IPS-NIHi7 (cell line): ENCODE data around the gene SP140L.
"Not testable (repeated sequence)": the region's sequence is repeated elsewhere in the genome, so short reads cannot be mapped to it uniquely, and the experiment has no call there.

Source experiments
- DNase-seq: peaks from one replicate; pipeline ENCODE4 v3.0.0; 2012; ENCODE audit warnings: mixed read lengths; ENCODE audit errors: extremely low spot score

Gene SP140L

GRCh38 chr2:230418341-230419016 is 91.5 kb downstream of the SP140L start:
- DNase-seq = no peak

DNA sequence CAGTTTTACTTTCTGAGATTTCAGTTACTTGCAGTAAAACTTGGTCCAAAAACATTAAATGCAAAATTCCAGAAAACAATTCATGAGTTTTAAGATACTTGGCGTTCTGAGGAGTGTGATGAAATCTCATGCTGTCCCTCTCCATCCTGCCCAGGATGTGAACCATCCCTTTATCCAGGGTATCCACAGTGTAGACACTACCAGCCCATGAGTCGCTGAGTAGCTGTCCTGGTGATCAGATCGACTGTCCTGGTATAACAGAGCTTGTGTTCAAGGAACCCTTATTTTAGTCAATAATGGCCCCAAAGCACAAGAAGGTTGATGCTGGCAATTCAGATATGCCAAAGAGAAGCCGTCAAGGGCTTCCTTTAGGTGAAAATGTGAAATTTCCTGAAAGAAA is 92.2 kb downstream of the SP140L start:
- DNase-seq = no peak

DNA sequence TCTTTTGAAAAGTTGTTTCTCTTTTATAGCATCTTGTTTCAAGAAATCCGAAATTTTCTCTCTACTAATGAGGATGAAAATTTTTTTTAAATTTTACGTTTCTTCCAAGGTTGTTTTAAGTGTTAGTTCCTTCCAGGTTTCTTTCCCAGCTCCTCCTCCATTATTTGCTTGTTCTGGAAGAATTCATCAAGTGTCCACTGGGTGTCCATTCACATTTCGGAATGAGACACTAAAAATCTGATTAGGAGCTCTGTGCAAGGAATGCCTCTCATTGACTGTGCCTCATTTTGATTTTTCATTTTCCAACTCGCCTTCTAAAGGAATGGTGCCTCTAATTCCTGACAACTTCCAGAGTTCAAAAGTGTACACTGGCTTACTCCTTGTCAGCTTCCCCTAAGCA is 95.2 kb downstream of the SP140L start:
- DNase-seq = no peak

DNA sequence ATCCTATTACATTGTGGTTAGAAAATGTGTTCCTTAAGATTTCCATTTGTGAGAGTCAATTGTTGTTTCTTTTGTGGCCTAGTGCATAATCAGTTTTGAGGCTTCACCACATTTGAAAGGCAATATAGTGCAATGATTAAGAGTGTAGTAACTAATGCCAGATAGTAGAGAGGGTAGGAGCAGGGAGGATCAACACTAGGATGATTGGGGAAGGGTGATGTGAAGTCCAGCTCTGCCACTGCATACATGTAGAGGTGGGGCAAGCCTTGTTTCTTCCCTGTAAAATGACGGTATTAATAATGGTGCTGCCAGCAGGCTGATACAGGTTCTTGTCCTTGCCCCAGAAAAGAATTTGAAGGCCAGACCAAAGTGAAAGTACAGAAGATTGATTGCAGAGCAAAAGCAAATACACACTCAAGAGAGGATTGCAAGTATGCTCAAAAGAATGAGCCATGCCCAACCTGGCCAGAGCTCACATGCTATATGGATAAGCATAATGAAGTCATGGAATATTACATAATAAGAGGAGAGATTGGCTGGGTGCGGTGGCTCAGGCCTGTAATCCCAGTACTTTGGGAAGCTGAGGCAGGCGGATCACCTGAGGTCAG is 97.0 kb downstream of the SP140L start:
- no peak for DNase-seq

DNA sequence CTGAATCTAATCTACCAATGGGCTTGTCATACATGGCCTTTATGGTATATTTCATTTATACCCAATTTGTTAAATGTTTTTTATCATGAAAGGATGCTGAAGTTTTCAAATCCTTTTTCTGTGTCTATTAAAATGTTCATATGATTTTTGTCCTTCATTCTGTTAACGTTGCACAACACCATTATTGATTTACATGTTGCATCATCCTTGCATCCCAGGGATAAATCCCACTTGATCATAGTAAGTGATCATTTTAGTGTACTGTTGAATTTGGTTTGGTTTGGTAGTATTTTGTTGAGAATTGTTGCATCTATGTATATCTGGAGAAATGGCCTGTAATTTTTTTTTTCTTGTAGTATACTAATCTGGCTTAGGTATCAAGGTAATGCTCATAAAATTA is 98.4 kb downstream of the SP140L start:
- no peak for DNase-seq

- DNase-seq = no peak
These were observed 102.5 kb downstream of the SP140L start for GRCh38 chr2:230429513-230429912.

GRCh38 chr2:230430957-230431910 is 104.2 kb downstream of the SP140L start:
- no peak for DNase-seq

DNA sequence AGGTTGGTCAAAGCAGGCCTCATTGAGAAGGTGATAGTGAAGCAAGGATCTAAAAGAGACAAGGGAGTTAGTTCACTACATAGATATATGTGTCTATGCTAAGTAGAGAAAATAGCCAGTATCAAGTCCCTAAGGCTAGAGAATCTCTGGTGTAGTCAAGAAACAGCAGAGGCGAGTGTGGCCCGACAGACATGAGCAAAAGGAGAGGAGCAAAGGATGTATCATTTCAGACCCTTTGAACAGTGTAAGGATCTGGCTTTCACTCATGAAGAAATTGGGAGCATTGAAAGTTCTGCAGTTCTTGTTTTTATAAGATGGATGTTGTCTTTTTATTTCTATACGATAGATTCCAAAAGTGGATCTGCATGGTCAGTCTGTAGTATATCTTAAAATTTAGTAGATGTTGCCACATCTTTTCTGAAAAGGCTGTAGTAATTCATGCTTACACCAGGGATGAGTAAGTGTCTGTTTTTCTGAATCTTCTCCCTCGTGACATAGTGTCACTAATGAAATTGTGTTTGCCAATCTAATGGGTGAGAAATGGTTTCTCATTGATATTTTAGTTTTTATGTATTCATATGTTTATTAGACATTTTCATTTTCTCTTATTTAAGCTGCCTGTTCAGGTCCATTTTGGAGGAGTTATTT is 107.8 kb downstream of the SP140L start:
- no peak for DNase-seq

- no peak for DNase-seq
These were observed 108.4 kb downstream of the SP140L start for GRCh38 chr2:230435431-230435830.

DNA sequence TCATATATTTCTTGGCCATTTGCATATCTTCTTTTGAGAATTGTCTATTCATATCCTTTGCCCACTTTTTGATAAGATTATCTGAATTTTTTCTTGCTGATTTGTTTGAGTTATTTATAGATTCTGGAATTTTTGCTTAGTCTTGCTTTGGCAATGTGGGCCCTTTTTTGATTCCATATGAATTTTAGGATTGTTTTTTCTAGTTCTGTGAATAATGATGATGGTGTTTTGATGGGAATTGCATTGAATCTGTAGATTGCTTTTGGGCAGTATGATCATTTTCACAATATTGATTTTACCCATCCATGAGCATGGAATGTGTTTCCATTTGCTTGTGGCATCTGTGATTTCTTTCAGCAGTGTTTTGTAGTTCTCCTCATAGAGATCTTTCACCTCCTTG is 112.1 kb downstream of the SP140L start:
- DNase-seq = not testable (repeated sequence)

GRCh38 chr2:230439590-230439989 is 112.6 kb downstream of the SP140L start:
- no peak for DNase-seq

DNA sequence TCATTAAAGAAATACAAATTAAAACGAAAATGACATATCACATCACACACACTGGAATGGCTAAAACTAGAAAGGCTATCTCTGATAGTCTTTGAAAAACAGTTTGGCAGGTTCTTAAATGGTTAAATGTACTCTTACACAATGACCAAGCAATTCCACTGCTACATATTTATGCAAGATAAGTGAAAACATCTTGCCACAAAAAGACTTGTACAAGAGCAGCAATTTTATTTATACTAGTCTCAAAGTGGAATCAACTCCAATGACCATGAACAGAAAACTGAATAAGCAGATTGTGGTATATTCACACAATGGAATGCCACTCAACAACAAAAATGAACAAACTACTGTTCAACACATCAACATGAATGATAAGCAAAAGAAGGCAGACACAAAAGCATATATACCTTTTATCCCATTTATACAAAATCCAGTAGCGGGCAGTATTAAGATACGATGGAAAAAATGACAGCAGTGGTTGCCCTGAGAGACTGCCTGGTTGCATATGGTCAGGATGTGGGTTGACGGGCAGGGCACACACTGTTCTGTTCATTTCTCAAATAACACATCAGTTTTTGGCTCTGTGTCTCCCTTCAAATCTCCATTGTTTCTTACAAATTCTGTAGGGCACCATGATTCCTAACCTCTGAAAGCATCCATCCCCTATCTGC is 114.4 kb downstream of the SP140L start:
- no peak for DNase-seq

DNA sequence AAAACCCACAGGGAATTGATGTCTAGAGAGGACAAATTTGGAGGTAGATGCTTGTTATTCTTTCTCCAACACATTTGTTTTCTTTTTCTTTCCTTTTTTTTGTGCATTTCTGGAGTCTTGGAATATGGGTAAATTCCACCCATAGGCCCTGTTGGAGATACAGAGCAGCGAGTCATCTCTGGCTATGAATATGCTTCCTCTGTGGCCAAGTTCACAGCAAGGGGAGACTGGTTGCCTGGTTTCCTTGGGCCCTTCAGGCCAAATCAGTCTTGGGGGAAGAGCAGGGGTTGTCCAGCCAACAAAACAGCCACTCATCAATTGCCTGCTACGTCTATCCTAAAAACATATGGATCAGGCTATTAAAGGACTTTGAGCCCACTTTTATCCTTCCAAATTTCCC is 116.5 kb downstream of the SP140L start:
- no peak for DNase-seq

DNA sequence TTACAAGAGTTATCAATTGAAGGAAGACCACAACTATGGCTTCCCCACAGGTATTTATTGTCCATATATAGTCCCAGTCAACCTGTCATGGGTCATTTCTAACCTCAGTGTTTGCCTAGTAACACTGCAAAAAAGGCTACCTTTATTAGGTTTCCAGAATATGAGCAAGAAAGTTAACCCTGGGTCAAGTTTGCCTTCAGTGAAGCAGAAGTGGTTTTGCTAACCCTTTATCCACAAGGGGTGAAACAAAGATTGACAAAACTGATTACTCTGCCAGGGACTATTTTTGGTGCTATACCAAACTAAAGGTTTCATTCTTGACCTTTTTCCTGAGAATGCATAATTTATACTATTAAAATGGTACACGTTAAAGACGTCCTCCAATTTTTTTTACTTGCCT is 117.8 kb downstream of the SP140L start:
- no peak for DNase-seq

DNA sequence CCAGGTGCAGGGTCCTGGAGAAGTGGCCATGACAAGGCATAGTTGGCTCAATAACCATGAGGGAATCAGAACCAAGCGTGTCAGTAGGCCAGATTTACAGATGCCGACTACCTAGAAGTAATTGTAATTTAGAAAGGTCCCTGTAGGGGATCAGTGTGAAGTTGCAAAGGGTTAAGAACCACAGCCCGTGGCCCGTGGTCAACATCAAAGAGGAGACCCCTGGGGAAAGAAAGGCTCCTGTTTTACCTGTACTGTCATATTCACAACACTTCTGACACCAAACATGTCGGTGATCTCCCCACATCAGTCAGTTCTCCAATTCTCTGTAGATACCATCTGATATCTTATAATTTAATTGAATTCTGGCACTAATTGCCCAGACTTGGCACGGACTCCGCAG is 120.0 kb downstream of the SP140L start:
- no peak for DNase-seq

DNA sequence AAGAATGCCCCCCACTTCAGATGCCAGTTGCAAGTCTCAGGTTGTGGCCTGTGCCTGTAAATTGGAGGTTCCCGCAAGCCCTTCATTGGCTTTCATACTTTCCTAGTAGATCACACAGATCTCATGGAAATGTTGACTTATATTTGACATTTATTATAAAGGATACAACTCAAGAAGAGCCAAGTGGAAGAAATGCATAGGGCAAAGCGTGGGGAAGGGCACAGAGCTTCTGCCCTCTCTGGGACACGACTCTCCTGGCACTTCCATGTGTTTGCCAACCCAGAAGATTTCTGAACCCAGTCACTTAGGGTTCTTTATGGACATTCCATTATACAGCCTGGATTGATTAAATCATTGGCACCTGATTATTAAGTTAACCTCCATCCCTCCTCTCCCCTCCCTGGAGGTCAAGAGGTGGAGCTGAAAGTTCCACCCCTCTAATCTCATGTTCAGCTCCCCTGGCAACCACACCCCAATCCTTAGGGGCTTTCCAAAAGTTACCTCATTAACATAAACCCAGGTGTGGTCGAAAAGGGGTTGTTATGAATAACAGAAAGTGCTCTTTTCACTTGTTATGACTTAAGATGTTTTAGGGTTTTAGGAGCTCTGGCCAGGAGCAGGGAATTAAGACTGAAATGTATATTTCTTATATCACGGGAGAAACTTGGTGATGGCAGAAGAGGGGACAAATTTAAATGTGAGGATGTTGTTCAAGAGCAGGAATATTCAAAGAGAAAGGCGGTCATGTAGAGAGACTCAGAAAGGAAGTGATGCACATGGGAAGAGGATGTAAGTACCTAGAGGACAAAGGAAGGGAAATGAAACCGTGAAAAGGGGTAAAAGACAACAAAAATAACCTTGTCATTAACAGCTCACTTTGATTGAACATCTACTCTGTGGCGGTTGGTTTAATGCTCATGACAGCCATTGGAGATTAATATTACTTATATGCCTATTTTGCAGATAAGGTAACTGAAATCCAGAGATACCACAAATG is 120.8 kb downstream of the SP140L start:
- no peak for DNase-seq

DNA sequence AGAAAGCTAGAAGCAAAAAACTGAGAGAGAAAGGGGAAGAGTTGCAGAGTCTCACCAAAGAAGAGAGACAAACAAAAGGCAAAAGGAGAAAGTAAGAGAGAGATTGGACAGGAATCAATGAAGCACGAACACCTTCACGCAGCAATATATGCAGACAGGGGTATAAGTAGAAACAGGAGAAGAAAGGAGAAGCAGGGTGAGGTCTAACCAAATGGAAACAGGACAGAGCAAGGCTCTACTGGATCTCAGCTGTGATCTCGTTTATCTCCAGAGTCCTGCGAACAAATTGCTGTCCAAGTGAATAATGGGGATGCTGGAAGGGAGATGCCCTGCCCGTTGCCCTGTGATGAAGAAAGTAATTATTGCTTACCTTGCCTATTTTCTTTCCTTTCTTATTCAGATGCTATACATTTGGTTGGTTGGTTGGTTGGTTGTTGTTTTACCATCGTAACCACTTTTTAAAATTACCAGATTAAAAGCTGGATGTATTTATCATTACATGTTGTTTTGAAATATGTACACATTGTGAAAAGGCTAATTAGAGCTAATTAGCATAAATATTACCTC is 123.0 kb downstream of the SP140L start:
- DNase-seq = no peak

DNA sequence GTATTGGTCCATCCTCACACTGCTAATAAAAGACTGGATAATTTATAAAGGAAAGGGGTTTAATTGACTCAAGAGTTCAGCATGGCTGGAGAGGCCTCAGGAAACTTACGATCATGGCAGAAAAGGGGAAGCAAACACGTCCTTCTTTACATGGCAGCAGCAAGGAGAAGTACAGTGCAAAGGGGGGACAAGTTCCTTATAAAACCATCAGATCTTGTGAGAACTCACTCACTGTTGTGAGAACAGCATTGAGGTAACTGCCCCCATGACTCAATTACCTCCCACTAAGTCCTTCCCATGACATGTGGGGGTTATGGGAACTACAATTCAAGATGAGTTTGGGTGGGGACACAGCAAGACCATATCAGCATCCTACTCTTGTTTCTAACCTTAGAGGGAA is 126.0 kb downstream of the SP140L start:
- DNase-seq = no peak
